ENCODE data around the gene C20orf141.
A peak's percentile ranks its signal among the peaks of the same experiment; 100 is the strongest.
"Not testable (repeated sequence)": the region's sequence is repeated elsewhere in the genome, so short reads cannot be mapped to it uniquely, and the experiment has no call there.

The C20orf141 gene

GRCh38 chr20:2767768-2768631, 46.8 kb upstream of the C20orf141 start:
- Histone ChIP-seq H3K4me3 (ENCODE audit: low read depth, low read length) (no peak overlapping the region), H3K4me1 (ENCODE audit: control insufficient read depth, insufficient read depth, low read length) (no peaks in the 10 kb centered on the region), H3K36me3 (ENCODE audit: control insufficient read depth in 2 of 2, insufficient read depth in 1 of 2, low read length in 2 of 2) (no peaks in the 10 kb centered on the region), H3K9me3 (ENCODE audit: control insufficient read depth, insufficient read depth, low read depth, low read length) (no peaks in the 10 kb centered on the region), H3K27ac (ENCODE audit: extremely low read depth, low read depth, low read length) (no peak overlapping the region)
- POLR2A ChIA-PET: no interaction called here
- CTCF ChIA-PET: interaction anchor here (0.5 to 1.4 kb wide), 6 partner anchors 12 to 84 kb away, joined by 3 to 6 read pairs (median 6); no protein-coding TSS in a partner anchor
- TF ChIP-seq ZNF449 (tag by site-specific recombination; IDR thresholded peaks at IDR 0.05) (0 out of 2 replicates have a peak, but pooled peaks have one; percentile 47), EGR2 (tag by site-specific recombination; IDR thresholded peaks at IDR 0.05; ENCODE audit: low read depth) (peak; percentile 15; the same call in 1 of the 2 replicates), ZNF654 (tag by site-specific recombination; IDR thresholded peaks at IDR 0.05; ENCODE audit: low read depth) (no peak)

- no peaks in the 10 kb centered on the region for H3K9me3 ChIP-seq (ENCODE audit: control insufficient read depth, insufficient read depth, low read depth, low read length)
- H3K27ac ChIP-seq (ENCODE audit: extremely low read depth, low read depth, low read length): no peak overlapping the region
- H3K4me3 ChIP-seq (ENCODE audit: low read depth, low read length): no peak overlapping the region
- no peak for TF ChIP-seq ZNF221 (tag by site-specific recombination; IDR thresholded peaks at IDR 0.05; ENCODE audit: borderline replicate concordance)
- TF ChIP-seq ZNF449 (tag by site-specific recombination; IDR thresholded peaks at IDR 0.05): no peak
- TF ChIP-seq ZNF211 (tag by site-specific recombination; IDR thresholded peaks at IDR 0.05; ENCODE audit: low read depth): no peak
- no peak for TF ChIP-seq ZNF777 (tag by site-specific recombination; IDR thresholded peaks at IDR 0.05; ENCODE audit: borderline replicate concordance)
- no peak for TF ChIP-seq ZNF26 (tag by site-specific recombination; IDR thresholded peaks at IDR 0.05)
- no peak for TF ChIP-seq ZNF549 (tag by site-specific recombination; IDR thresholded peaks at IDR 0.05)
- no peak for TF ChIP-seq ZNF24 (tag by site-specific recombination; IDR thresholded peaks at IDR 0.05)
- no peak for TF ChIP-seq ZBTB17 (tag by site-specific recombination; IDR thresholded peaks at IDR 0.05)
- no peak for TF ChIP-seq ZNF202 (tag by site-specific recombination; IDR thresholded peaks at IDR 0.05; ENCODE audit: borderline replicate concordance)
- no peak for TF ChIP-seq MYNN (tag by site-specific recombination; IDR thresholded peaks at IDR 0.05; ENCODE audit: borderline replicate concordance)
- TF ChIP-seq ZNF19 (tag by site-specific recombination; IDR thresholded peaks at IDR 0.05; ENCODE audit: low read depth): no peak
- TF ChIP-seq ZNF311 (tag by site-specific recombination; IDR thresholded peaks at IDR 0.05; ENCODE audit: borderline replicate concordance): no peak
- TF ChIP-seq ZNF626 (tag by site-specific recombination; IDR thresholded peaks at IDR 0.05): no peak
- TF ChIP-seq ZNF121 (tag by site-specific recombination; IDR thresholded peaks at IDR 0.05): no peak
- no peak; the same call in 1 of the 2 replicates for TF ChIP-seq ZFHX2 (tag by site-specific recombination; conservative IDR thresholded peaks at IDR 0.05)
- TF ChIP-seq ZNF488 (tag by site-specific recombination; IDR thresholded peaks at IDR 0.05): no peak
- no peak for TF ChIP-seq ZNF23 (tag by site-specific recombination; IDR thresholded peaks at IDR 0.05; ENCODE audit: borderline replicate concordance)
- no peaks in the 10 kb centered on the region for H3K4me1 ChIP-seq (ENCODE audit: control insufficient read depth, insufficient read depth, low read length)
- ChIA-PET CTCF (interaction anchor here (0.6 to 1.3 kb wide), 3 partner anchors 16 to 122 kb away, joined by 3 to 5 read pairs (median 3); no protein-coding TSS in a partner anchor), POLR2A (no interaction called here)
- H3K36me3 ChIP-seq (ENCODE audit: control insufficient read depth in 2 of 2, insufficient read depth in 1 of 2, low read length in 2 of 2): no peaks in the 10 kb centered on the region
These were observed 46.2 kb upstream of the C20orf141 start for GRCh38 chr20:2768632-2769015.

GRCh38 chr20:2770091-2770490, 44.7 kb upstream of the C20orf141 start:
- POLR2A ChIA-PET; H3K4me3 ChIP-seq (ENCODE audit: low read depth, low read length); H3K4me1 ChIP-seq (ENCODE audit: control insufficient read depth, insufficient read depth, low read length); H3K36me3 ChIP-seq (ENCODE audit: control insufficient read depth in 2 of 2, insufficient read depth in 1 of 2, low read length in 2 of 2); H3K27ac ChIP-seq (ENCODE audit: extremely low read depth, low read depth, low read length); H3K9me3 ChIP-seq (ENCODE audit: control insufficient read depth, insufficient read depth, low read depth, low read length): not testable (repeated sequence)
- CTCF ChIA-PET: interaction anchor here (0.6 to 0.9 kb wide), 2 partner anchors 14 to 30 kb away, joined by 3 read pairs; partner anchors contain the start of gene CPXM1
